CD8-positive, alpha-beta memory T cell (primary cell): ENCODE measurements around the gene BCL11B. TPM values are rescaled to one million over a fixed set of nuclear protein-coding genes. Genes with fewer than 3 reads are reported as not detected.
A peak's percentile ranks its signal among the peaks of the same experiment; 100 is the strongest.

ENCODE experiments used
- CTCF ChIA-PET: fragments of 350-600 bp; sonication (Branson Sonifier 250); formaldehyde crosslinking; loops from one replicate; lab custom pipeline; 2021; ENCODE audit warnings: antibody characterized with exemption; lab: Charles Lee
- POLR2A ChIA-PET: fragments of 350-600 bp; sonication (Branson Sonifier 250); formaldehyde crosslinking; loops from one replicate; lab custom pipeline; 2021; ENCODE audit warnings: antibody characterized with exemption; lab: Charles Lee
- DNase-seq, 5 donors: peaks; one replicate each; pipeline versions ENCODE4 v3.0.0 to v3.0.0-alpha.2; 2020 to 2022; ENCODE audit warnings: mixed read lengths in 1 of 5
- H3K27ac ChIP-seq: one replicate; pipeline ENCODE4 v1.7.0; 2013; ENCODE audit warnings: low read depth, mild to moderate bottlenecking, low read length, moderate library complexity
- H3K27me3 ChIP-seq: 2 replicates; pipeline ENCODE4 v1.7.0; 2013; ENCODE audit warnings: low read length, mild to moderate bottlenecking; ENCODE audit not compliant: insufficient read depth, poor library complexity, severe bottlenecking
- H3K36me3 ChIP-seq: 2 replicates; pipeline ENCODE4 v1.7.0; 2013; ENCODE audit warnings: mild to moderate bottlenecking, low read length, moderate library complexity; ENCODE audit not compliant: insufficient read depth
- H3K4me1 ChIP-seq: 2 replicates; pipeline ENCODE4 v1.7.0; 2013; ENCODE audit warnings: mild to moderate bottlenecking, low read length, moderate library complexity; ENCODE audit not compliant: insufficient read depth
- H3K4me3 ChIP-seq: 2 replicates; pipeline ENCODE4 v1.7.0; 2013; ENCODE audit warnings: mild to moderate bottlenecking, low read length
- H3K9me3 ChIP-seq: 2 replicates; pipeline ENCODE4 v1.7.0; 2013; ENCODE audit warnings: mild to moderate bottlenecking, low read length
- H3K27ac Mint-ChIP-seq, 8 donors: one replicate each; pipeline ENCODE4 v1.8.0; 2020 to 2021; ENCODE audit warnings: mixed read lengths in 8 of 8, mild to moderate bottlenecking in 6 of 8, inconsistent platforms in 3 of 8, moderate library complexity in 3 of 8
- H3K27me3 Mint-ChIP-seq, 2 donors: one replicate each; pipeline ENCODE4 v1.8.0; 2020 to 2021; ENCODE audit warnings: mixed read lengths in 2 of 2, mild to moderate bottlenecking in 1 of 2, moderate library complexity in 1 of 2
- H3K36me3 Mint-ChIP-seq, 3 donors: one replicate each; pipeline ENCODE4 v1.8.0; 2020 to 2021; ENCODE audit warnings: mixed read lengths in 3 of 3, inconsistent platforms in 1 of 3, mild to moderate bottlenecking in 1 of 3
- H3K4me1 Mint-ChIP-seq, 3 donors: one replicate each; pipeline ENCODE4 v1.8.0; 2020 to 2021; ENCODE audit warnings: mixed read lengths in 3 of 3, inconsistent platforms in 1 of 3, mild to moderate bottlenecking in 1 of 3
- H3K4me3 Mint-ChIP-seq, 7 donors: one replicate each; pipeline ENCODE4 v1.8.0; 2020 to 2021; ENCODE audit warnings: mixed read lengths in 7 of 7, mild to moderate bottlenecking in 6 of 7, moderate library complexity in 4 of 7, inconsistent platforms in 2 of 7
- H3K9me3 Mint-ChIP-seq, 5 donors: one replicate each; pipeline ENCODE4 v1.8.0; 2020 to 2022; ENCODE audit warnings: mixed read lengths in 5 of 5, mild to moderate bottlenecking in 3 of 5, moderate library complexity in 2 of 5, inconsistent platforms in 1 of 5
- polyA plus RNA-seq: library from polyadenylated mRNA; unstranded; fragments of 300-500 nt; fragmentation: Illumina TruSeq; gene quantifications from one replicate; pipeline ENCODE4 v1.2.3, GENCODE V29; 2021
- total RNA-seq, 2 experiments: library from RNA; stranded (reverse); gene quantifications; one replicate each; pipeline ENCODE4 v1.2.3, GENCODE V29; 2021

Gene BCL11B
- total and polyA plus RNA-seq, 3 experiments from 2014 or later = 9.7 to 42.5 (median 42.0) TPM

DNA sequence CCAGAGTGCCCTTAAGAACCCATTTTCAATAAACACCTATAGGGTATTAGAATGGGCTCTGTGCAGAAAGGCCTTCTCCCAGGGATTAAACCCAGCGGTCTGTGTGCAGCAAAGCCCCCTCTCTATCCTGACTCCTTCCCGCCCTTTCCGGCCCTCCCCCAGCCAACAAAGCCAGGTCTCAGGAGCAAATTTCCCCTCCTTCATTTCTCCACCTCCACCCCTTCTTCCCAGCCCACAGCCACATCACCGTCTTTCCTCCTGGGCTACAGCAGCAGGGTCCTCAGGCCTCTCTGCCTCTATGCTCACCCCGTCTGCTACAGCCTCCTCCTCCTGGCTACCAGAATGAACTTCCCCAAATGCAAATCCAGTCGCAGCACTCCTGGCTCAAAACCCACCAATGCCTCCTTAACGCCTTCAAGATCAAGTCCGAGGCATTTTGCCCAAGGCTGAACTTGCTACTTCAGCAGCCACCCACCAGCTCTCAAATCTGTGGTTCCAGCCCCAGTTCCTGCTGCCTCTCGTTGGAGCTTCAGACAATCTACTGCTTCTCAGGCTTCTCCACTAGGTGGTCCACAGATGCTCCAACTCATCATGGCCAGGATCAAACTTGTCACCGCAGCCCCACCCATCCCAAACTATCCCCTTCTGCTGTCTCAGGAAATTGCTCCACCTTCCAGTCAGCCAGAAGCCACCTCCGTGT lies 134.8 kb downstream of the BCL11B start:
- Mint-ChIP-seq H3K4me3 (peak overlapping the region in 3 of 7 donors; percentile 12 to 68 (median 59)), H3K36me3 (peaks cover 0 to 5% (median 4%) of the 10 kb centered on the region in 3 donors), H3K4me1 (peaks cover 11 to 25% (median 15%) of the 10 kb centered on the region in 3 donors), H3K27ac (peak overlapping the region in 3 of 8 donors; percentile 8 to 95 (median 19)), H3K27me3 (no peaks in the 10 kb centered on the region), H3K9me3 (no peaks in the 10 kb centered on the region)
- CTCF ChIA-PET = no interaction called here
- Histone ChIP-seq H3K36me3 (no peaks in the 10 kb centered on the region), H3K27ac (no peak overlapping the region), H3K4me1 (no peaks in the 10 kb centered on the region), H3K4me3 (no peak overlapping the region), H3K27me3 (no peaks in the 10 kb centered on the region), H3K9me3 (no peaks in the 10 kb centered on the region)
- DNase-seq = no peak
- POLR2A ChIA-PET = no interaction called here

DNA sequence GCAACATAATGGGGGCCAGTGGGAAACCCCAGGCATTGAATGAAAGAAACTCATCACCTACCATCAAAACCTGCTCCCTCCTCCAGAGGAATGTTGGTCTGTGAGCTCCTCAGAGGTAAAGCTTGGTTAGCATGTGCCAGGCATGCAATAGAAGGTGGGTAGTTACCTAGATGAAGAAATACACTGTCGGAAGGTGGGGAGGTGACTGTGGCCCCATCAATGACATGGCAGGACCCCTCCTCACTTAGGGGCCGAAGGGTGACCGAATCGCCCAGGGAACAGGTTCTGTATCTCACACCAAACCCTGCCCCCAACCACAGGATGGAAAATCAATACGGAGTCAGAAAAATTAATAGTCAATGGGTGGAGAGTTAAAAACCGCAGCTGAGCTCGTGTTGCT lies 135.6 kb downstream of the BCL11B start:
- peak overlapping the region in 1 of 7 donors; percentile 51 for H3K4me3 Mint-ChIP-seq
- POLR2A ChIA-PET = no interaction called here
- H3K4me1 Mint-ChIP-seq = peaks cover 11 to 25% (median 15%) of the 10 kb centered on the region in 3 donors

DNA sequence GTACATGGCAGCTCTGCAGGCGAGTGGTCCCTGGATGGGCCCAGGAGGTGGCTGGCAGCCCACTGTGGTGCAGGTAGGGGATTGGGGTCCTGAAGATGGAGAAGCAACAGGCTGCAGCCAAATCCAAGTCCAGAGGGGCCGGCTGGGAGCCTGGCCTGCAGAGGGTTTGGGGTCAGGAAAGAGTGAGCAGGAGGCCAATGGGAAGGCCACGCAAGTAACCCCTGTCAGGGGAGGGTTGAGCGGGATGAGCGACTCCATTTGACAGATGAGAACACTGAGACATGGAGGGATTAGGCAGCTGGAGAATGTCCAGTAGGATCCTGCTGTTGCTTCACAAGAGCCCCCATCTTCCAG lies 136.0 kb downstream of the BCL11B start:
- no peak overlapping the region for H3K27ac Mint-ChIP-seq
- Histone ChIP-seq H3K4me1 (no peaks in the 10 kb centered on the region), H3K9me3 (no peaks in the 10 kb centered on the region), H3K36me3 (no peaks in the 10 kb centered on the region), H3K4me3 (no peak overlapping the region), H3K27me3 (no peaks in the 10 kb centered on the region), H3K27ac (no peak overlapping the region)
- ChIA-PET POLR2A (no interaction called here), CTCF (no interaction called here)
- no peaks in the 10 kb centered on the region for H3K9me3 Mint-ChIP-seq
- H3K36me3 Mint-ChIP-seq = peaks cover 0 to 5% (median 4%) of the 10 kb centered on the region in 3 donors
- H3K27me3 Mint-ChIP-seq = no peaks in the 10 kb centered on the region
- no peak for DNase-seq
- H3K4me3 Mint-ChIP-seq = no peak overlapping the region
- peaks cover 11 to 25% (median 15%) of the 10 kb centered on the region in 3 donors for H3K4me1 Mint-ChIP-seq

More for the DNA sequence above, 135.6 kb downstream of the BCL11B start:
- Mint-ChIP-seq H3K27ac (no peak overlapping the region), H3K9me3 (no peaks in the 10 kb centered on the region), H3K36me3 (peaks cover 0 to 5% (median 4%) of the 10 kb centered on the region in 3 donors), H3K27me3 (no peaks in the 10 kb centered on the region)
- Histone ChIP-seq H3K27me3 (no peaks in the 10 kb centered on the region), H3K4me1 (no peaks in the 10 kb centered on the region), H3K9me3 (no peaks in the 10 kb centered on the region), H3K27ac (no peak overlapping the region), H3K36me3 (no peaks in the 10 kb centered on the region), H3K4me3 (no peak overlapping the region)
- CTCF ChIA-PET = no interaction called here
- no peak for DNase-seq

DNA sequence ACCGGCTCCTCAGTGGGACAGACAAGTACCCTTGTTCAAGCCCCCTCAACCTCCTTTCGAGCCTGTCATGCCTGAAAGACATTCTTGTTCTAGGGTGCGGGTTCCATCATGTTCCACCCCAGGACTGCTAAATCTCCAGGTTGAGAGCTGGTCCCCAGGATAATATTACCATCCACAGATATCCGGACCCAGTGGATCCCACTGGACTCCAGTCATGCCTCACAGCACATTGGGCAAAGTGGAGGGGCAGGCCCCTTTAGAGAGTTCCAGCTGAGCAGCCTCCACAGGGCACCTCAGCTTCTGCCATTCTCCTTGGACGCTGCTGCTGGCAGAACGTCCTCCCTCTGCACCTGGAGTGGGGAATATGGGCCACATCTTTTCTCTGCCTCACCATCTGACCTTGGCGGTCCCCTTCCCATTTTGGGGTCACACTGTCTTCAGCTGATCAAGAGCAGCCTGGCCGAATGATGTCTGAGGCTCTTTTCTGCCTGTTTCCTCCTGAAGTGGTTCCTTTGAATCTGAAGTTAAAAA lies 137.4 kb downstream of the BCL11B start:
- H3K4me1 ChIP-seq = no peaks in the 10 kb centered on the region
- Mint-ChIP-seq H3K4me1 (peaks cover 16 to 31% (median 17%) of the 10 kb centered on the region in 3 donors), H3K36me3 (peaks cover 0 to 5% (median 4%) of the 10 kb centered on the region in 3 donors), H3K27me3 (no peaks in the 10 kb centered on the region), H3K4me3 (no peak overlapping the region), H3K9me3 (peaks cover 0 to under 1% (median 0%) of the 10 kb centered on the region in 5 donors), H3K27ac (peak overlapping the region in 2 of 8 donors; percentile 32 to 50)
- H3K4me3 ChIP-seq = no peak overlapping the region
- CTCF ChIA-PET = no interaction called here
- no peak for DNase-seq
- no peaks in the 10 kb centered on the region for H3K27me3 ChIP-seq
- no peaks in the 10 kb centered on the region for H3K36me3 ChIP-seq
- POLR2A ChIA-PET = no interaction called here
- no peak overlapping the region for H3K27ac ChIP-seq
- H3K9me3 ChIP-seq = no peaks in the 10 kb centered on the region

DNA sequence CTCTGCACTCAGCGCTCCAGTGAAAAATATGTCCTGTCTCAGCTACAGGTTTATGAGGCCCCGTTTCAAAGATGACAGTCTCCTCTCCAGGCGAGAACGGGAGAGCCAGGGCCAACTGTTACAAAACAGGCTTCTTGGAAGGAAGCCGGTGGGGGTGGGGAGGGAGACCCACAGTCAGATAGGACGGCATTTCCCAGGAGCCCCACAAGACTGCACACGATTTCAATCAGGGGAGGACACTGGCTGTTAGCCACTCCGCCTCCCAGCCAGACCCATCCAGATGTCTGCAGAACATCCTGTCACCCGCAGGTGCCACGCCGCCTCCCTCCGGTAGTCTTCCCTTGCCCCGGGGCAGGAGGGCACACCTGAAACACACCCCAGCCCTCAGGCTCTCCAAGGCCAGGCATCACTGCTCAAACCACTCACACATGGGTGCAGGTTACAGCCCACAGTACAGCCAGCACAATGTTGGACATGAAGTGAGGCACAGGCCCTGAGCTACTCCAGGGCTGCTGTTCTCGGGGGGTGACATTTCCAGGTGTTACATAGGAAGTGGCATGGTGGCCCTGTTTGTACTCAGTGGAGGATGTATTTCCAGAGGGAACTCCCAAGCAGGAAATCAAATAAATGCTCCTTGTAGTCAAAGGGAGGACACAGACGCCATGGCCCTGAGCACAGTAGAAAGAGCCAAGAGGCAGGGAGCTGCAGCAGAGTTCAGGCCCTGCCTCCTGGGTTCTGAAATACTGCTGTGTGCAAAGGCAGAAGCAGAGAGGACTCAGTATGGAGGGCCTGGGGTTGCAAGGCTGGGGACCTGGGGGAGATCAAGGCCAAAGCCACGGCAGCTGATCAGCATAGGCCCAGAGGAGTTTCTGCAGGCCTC lies 138.1 kb downstream of the BCL11B start:
- Mint-ChIP-seq H3K27me3 (peaks cover 0 to 2% of the 10 kb centered on the region in 2 donors), H3K27ac (no peak overlapping the region), H3K9me3 (peaks cover 0 to 2% (median 0%) of the 10 kb centered on the region in 5 donors), H3K36me3 (peaks cover 0 to 5% (median 4%) of the 10 kb centered on the region in 3 donors), H3K4me1 (peaks cover 19 to 34% (median 23%) of the 10 kb centered on the region in 3 donors), H3K4me3 (no peak overlapping the region)
- Histone ChIP-seq H3K36me3 (no peaks in the 10 kb centered on the region), H3K4me1 (no peaks in the 10 kb centered on the region), H3K4me3 (no peak overlapping the region), H3K27me3 (no peaks in the 10 kb centered on the region), H3K9me3 (no peaks in the 10 kb centered on the region), H3K27ac (no peak overlapping the region)
- ChIA-PET POLR2A (no interaction called here), CTCF (no interaction called here)
- no peak for DNase-seq

DNA sequence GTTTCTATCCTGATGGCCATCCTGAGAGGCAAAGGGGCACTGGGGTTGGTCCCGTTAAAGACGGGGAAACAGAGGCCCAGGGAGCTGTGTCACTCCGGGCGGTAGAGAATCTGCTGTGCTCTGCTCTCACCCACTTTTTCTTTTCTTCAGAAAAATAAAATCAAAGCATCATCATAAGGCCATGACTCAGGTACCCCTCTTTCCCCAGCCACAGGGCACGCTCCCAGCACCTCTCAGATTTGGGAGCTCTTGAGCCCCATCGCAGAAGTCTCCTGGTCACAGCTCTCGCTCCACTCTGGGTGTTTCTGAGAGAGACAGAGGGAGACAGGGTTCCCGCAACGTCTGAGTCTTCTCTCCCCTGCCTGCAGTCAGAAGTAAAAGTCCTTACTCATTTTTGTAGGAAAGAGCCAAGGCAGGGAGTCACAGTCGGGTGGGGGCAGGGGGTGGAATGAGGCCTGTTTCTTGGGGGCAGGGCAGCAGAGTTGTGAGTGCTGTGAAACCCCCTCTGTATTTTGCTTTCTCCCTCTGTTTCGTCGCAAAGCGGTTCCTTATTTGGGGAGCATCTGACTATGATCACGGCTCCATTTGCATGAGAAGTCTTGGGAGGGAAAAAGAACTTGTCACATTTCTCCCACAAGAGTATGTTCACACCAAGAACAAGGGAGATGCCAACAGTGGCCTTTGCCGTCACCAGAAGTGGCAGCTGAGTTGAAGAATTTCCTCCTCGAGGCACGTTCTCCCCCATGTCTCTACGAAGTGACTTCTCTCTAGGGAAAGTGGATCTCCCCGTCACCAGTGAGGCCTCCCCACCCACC lies 139.0 kb downstream of the BCL11B start:
- Histone ChIP-seq H3K4me3 (no peak overlapping the region), H3K27ac (no peak overlapping the region), H3K9me3 (no peaks in the 10 kb centered on the region), H3K4me1 (no peaks in the 10 kb centered on the region), H3K27me3 (no peaks in the 10 kb centered on the region), H3K36me3 (no peaks in the 10 kb centered on the region)
- DNase-seq = no peak
- Mint-ChIP-seq H3K4me1 (peaks cover 16 to 27% (median 26%) of the 10 kb centered on the region in 3 donors), H3K4me3 (no peak overlapping the region), H3K9me3 (peaks cover 0 to 2% (median 0%) of the 10 kb centered on the region in 5 donors), H3K27ac (peak overlapping the region in 2 of 8 donors; percentile 36 to 73), H3K36me3 (peaks cover 0 to 5% (median 4%) of the 10 kb centered on the region in 3 donors), H3K27me3 (peaks cover 0 to 2% of the 10 kb centered on the region in 2 donors)
- POLR2A ChIA-PET = no interaction called here
- CTCF ChIA-PET = no interaction called here

DNA sequence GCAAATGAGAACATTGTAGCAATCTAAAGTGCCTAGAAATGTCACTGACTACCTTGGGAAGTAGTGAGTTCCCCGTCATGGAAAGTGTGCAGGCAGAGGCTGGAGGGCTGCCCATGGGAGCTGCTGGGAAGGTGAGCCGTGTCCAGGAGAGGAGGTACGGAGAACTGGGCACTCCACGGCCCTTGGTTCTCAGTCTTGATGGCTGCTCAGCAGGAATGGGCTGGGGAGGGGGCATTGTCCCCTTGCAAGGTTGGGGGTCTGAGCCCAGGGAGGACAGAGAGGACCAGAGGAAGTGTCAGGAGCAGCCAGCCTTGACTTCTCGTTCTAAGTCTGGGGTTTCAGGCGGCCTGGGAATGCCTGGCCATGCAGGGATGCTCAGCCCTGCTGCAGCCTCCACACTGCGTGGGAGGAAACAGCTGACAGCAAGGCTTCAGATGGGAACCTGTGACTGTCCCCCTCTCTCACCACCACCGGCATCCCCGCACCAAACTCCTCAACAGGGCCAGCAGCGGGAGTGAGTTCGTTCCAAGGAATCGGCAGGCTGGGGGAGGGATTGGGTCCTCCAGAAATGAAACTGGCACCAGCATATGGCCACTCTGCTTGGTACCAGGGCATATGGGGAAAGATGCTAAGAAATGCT lies 140.2 kb downstream of the BCL11B start:
- ChIA-PET POLR2A (no interaction called here), CTCF (no interaction called here)
- H3K9me3 ChIP-seq = no peaks in the 10 kb centered on the region
- H3K4me3 ChIP-seq = no peak overlapping the region
- H3K4me1 ChIP-seq = no peaks in the 10 kb centered on the region
- H3K27me3 ChIP-seq = no peaks in the 10 kb centered on the region
- Mint-ChIP-seq H3K27ac (peak overlapping the region in 1 of 8 donors; percentile 70), H3K4me1 (peaks cover 8 to 18% (median 16%) of the 10 kb centered on the region in 3 donors), H3K9me3 (peaks cover 0 to 2% (median 0%) of the 10 kb centered on the region in 5 donors), H3K27me3 (peaks cover 0 to 2% of the 10 kb centered on the region in 2 donors), H3K36me3 (peaks cover 0 to 5% (median 4%) of the 10 kb centered on the region in 3 donors), H3K4me3 (no peak overlapping the region)
- no peak for DNase-seq
- no peak overlapping the region for H3K27ac ChIP-seq
- no peaks in the 10 kb centered on the region for H3K36me3 ChIP-seq
